ENCODE measurements around the gene NKD1.

NKD1 gene

GRCh38 chr16:50616386-50616785 lies 68.2 kb downstream of the NKD1 start:
- FAIRE-seq = no peak

- FAIRE-seq = no peak
Observed at GRCh38 chr16:50616883-50617645, 68.9 kb downstream of the NKD1 start.

GRCh38 chr16:50617646-50618184 lies 69.5 kb downstream of the NKD1 start:
- no peak for FAIRE-seq

DNA sequence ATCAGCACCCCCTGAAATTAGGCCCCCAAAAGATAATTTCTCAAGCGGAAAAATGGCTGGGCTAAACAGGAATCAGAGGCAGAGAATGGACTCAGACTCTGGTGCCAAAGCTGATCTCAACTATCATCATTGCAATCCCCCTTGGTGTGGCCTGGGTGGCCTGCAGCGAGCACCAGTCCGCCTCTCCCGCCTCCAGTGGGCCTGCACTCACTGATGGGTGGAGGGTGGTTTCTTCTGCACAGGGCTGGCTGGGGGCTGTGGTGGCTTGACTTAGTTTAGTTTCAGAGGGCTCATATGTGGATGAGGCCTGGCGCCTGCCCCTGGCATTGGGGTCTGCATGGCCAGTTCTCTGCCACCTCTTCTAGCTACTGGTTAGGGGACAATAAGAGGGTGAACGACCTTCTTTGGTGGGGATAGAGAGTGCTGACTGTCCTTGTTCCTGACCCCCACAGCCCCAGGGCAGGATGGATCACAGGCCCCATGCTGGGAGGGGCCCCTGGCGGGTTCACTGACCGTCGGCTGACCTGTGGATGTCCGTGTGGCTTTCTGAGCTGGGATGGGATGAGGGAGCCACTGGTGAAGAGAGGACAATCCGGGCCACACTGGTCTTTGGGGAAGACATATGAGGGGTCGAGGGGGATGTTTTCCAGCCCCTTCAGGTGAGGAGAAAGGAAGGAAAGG lies 70.2 kb downstream of the NKD1 start:
- no peak for FAIRE-seq

DNA sequence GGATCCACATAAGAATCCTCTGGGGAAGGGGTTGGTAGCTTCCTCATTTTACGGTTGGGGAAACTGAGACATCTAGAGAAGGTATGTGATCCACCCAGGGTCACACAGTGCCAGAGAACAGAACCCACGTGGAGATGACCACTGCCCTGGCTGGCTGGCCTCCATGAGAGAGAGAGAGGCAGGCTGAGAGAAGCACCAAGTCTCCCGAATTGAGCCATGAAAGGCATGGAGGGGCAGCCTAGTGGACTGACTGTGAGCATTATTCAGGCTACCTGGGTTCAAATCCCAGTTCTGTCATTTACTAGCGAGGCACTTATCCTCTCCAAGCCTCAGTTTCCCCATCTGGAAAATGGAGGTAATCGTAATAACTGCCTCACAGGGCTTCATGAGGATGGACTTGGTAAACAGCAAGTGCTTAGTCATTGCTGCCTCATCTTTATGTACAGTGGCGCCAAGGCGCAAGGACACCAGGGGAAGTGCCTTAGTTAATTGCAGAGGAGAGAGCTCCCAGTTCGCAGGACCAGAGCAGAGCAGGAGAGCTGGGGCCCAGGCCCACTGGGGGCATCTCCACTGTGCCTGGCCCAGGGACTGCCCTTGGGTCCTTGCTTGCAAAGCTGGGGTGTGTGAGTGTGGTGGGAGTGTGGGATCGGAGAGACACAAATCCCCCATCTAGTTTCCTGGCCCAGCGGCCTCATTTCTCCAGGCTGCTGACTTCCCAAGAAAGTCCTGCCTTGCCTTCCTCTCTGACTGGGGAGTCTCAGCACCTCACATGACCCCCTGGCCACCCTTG lies 71.7 kb downstream of the NKD1 start:
- FAIRE-seq = no peak

GRCh38 chr16:50620646-50621451 lies 72.7 kb downstream of the NKD1 start:
- FAIRE-seq = no peak

- FAIRE-seq = no peak
Observed at GRCh38 chr16:50621452-50621792, 73.2 kb downstream of the NKD1 start.

- FAIRE-seq = no peak
Observed at GRCh38 chr16:50622029-50622428, 73.8 kb downstream of the NKD1 start.

DNA sequence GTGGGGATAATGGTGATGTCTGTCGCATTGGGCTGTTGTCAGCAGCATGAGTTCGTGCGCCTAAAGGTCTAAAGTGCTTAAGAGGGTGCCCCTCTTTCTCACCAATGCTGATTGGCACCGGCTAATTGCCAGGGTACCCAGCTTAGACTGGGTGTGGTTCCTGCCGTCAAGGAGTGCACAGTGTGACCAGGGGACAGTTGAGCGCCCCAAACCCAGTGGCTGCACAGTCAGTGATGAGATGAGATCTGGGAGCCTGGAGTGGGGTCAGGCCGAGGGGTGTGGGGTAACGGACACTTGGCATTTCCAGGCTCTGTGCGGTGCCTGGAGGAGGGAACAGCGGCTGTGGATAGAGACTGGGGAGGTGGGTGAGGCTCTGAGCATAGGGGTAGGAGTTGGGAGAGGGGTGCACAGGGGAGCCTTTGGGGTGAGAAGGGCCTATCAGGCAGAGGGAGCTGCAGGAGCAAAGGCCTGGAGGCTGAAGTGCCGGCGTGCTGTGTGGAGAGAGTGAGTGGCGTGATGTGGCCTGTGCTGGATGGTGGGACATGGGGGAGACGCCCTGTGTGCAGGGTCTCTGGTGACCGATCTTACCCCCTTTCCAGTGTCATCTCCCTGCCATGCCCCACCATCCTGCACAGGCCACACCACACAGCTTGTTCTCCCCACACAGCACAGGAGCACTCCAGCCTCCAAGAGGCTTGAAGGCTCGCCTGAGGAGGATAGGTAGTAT lies 74.6 kb downstream of the NKD1 start:
- FAIRE-seq = no peak

- FAIRE-seq = no peak
Observed at GRCh38 chr16:50624449-50624970, 76.3 kb downstream of the NKD1 start.

GRCh38 chr16:50625374-50625773 lies 77.2 kb downstream of the NKD1 start:
- no peak for FAIRE-seq

- no peak for FAIRE-seq
Observed at GRCh38 chr16:50626868-50627267, 78.7 kb downstream of the NKD1 start.

DNA sequence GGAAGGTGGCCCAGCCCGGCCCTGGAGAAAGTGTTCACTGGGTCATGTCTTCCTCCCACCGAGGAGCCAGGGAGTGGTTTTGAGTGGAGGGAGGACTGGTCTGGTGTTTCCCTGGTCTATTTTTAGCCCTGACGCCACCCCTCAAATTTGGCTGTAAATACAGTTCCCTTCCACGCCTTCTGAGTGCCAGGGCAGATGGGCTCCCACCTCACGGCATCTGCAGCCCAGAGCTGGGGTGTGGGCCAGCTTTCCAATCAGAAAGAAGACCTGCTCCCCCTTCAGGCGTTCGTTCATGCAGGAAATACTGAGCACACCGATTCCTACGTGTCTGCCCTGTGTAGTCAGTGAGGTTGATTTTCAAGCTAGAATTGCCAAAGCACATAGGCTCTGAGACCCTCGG lies 79.2 kb downstream of the NKD1 start:
- FAIRE-seq = no peak

GRCh38 chr16:50628156-50628802 lies 80.1 kb downstream of the NKD1 start:
- no peak for FAIRE-seq

DNA sequence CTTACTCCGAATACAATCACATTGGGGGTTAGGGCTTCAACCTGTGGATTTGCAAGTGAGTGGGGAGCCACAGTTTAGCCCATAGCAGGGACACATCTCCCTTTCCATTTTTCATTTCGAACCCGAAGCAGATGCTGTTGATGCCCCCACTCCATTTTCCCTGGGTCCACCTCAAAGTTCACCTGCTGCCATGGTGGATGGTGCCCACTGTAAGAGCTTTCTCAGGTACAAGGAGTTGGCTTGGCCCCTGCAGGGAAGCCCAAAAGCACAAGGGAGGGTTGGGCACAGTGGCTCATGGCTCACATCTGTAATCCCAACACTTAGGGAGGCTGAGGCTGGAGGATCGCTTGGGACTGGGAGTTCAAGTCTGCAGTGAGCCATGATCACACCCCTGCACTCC lies 81.1 kb downstream of the NKD1 start:
- no peak for FAIRE-seq

DNA sequence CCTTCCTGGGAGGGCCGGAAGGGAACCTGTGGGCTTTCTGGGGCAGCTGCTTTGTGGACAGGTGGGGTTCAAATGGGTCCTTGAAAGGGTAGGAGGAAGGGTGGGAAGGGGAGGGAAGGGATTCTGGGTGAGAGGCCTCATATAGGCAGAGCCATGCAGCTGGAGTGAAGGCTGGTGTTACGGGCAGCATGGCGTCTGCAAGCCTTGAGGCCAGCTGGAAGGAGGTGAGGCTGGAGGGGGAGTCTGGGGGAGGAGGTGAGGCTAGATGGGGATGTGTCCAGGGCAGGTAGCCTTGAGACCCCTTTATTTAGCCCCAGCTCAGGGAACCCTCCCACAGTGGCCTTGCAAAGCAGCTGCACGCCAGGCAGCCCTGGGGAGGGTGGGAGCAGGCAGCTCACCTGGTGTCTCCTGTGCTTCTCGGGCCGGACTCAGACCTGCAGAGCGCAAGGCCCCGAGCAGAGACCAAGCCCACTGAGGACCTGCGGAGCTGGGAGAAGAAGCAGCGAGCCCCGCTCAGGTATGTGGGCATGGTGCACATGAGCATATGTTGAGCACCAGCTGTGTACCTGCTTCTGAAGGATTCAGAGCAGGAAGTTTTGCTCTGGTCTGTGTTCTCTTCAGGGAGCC lies 82.3 kb downstream of the NKD1 start:
- no peak for FAIRE-seq

- no peak for FAIRE-seq
Observed at GRCh38 chr16:50631249-50631984, 83.2 kb downstream of the NKD1 start.

DNA sequence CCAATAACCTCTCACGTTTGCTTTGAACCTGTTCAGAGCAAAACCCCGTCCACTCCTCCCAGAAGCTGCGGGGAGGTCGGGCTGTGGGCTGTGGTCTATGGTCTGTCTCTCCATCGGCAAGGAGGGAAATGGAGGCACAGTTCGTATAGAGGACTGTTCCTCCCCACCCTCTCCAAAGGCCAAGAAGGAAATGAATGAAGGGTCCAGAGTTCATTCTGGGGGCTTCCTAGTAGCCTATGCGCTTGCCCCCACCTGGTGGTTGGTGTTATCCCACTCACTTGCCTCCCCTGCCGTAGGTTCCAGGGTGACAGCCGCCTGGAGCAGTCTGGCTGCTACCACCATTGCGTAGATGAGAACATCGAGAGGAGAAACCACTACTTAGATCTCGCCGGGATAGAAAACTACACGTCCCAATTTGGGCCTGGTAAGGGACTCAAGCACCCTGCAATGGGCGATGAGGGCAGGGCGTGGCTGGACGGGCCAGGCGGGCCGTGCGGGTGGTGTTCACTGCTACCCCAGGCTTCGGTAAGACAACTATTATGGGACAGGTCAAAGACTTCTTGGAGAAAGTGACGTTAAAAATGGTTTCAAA lies 83.9 kb downstream of the NKD1 start:
- FAIRE-seq = no peak

GRCh38 chr16:50632927-50633800 lies 85.0 kb downstream of the NKD1 start:
- no peak for FAIRE-seq
